ENCODE data around the gene LRRC37A. TPM values are rescaled to one million over a fixed set of nuclear protein-coding genes. Genes with fewer than 3 reads are reported as not detected.
A peak's percentile ranks its signal among the peaks of the same experiment; 100 is the strongest.
"Not testable (repeated sequence)": the region's sequence is repeated elsewhere in the genome, so short reads cannot be mapped to it uniquely, and the experiment has no call there.

LRRC37A gene
- total RNA-seq, 1 experiment from 2014 or later = 0.83 TPM

- peaks cover 11% of the 10 kb centered on the region for H3K27me3 Mint-ChIP-seq (ENCODE audit: low read depth)
- no peaks in the 10 kb centered on the region for H3K9me3 Mint-ChIP-seq
- ChIA-PET POLR2A (no interaction called here), CTCF (no interaction called here)
- TF ChIP-seq JUN (CRISPR knock-in tag; IDR thresholded peaks at IDR 0.05) (no peak), IRF2 (CRISPR knock-in tag; IDR thresholded peaks at IDR 0.05; ENCODE audit: borderline replicate concordance, low read depth) (no peak), E2F4 (CRISPR knock-in tag; IDR thresholded peaks at IDR 0.05; ENCODE audit: borderline replicate concordance, low read depth) (no peak)
- DNase-seq (ENCODE audit: low spot score) (no peak), ATAC-seq (no peak)
- H3K4me1 Mint-ChIP-seq = no peaks in the 10 kb centered on the region
- H3K27ac Mint-ChIP-seq = no peak overlapping the region
- no peak overlapping the region for H3K4me3 Mint-ChIP-seq
- no peaks in the 10 kb centered on the region for H3K36me3 Mint-ChIP-seq
Observed at GRCh38 chr17:46274238-46274637, 20.7 kb upstream of the LRRC37A start.

GRCh38 chr17:46276728-46277479 lies 18.0 kb upstream of the LRRC37A start:
- ATAC-seq; H3K9me3 Mint-ChIP-seq; DNase-seq (ENCODE audit: low spot score); H3K4me1 Mint-ChIP-seq; H3K27ac Mint-ChIP-seq; H3K4me3 Mint-ChIP-seq; H3K36me3 Mint-ChIP-seq; CTCF ChIA-PET; POLR2A ChIA-PET; H3K27me3 Mint-ChIP-seq (ENCODE audit: low read depth): not testable (repeated sequence)

GRCh38 chr17:46281336-46281735 lies 13.6 kb upstream of the LRRC37A start:
- H3K36me3 Mint-ChIP-seq; H3K4me3 Mint-ChIP-seq; H3K9me3 Mint-ChIP-seq; H3K27me3 Mint-ChIP-seq (ENCODE audit: low read depth); H3K4me1 Mint-ChIP-seq; POLR2A ChIA-PET; H3K27ac Mint-ChIP-seq; CTCF ChIA-PET; DNase-seq (ENCODE audit: low spot score); ATAC-seq: not testable (repeated sequence)

- DNase-seq (ENCODE audit: low spot score); POLR2A ChIA-PET; H3K9me3 Mint-ChIP-seq; ATAC-seq; H3K4me1 Mint-ChIP-seq; H3K4me3 Mint-ChIP-seq; H3K27ac Mint-ChIP-seq; H3K27me3 Mint-ChIP-seq (ENCODE audit: low read depth); H3K36me3 Mint-ChIP-seq: not testable (repeated sequence)
- CTCF ChIA-PET = interaction anchor here (0.6 kb wide), 1 partner anchor 138 kb away, joined by 3 read pairs; no protein-coding TSS in a partner anchor
Observed at GRCh38 chr17:46282635-46283034, 12.3 kb upstream of the LRRC37A start.

DNA sequence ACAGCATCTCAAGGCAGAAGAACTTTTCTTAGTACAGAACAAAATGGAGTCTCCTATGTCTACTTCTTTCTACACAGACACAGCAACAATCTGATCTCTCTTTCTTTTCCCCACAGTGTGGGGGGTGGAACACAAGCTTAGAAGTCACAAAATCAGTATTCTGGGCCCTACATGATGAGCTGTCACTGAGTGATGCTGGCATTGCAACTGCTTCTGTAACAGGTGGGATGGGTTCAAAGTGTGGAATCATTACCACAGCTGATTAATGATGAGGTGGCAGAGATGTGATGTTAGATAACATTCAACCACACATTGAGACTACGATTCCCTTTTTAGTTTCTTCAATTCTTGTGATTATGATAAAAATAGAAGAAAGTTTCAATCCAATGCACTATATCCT lies 10.5 kb upstream of the LRRC37A start:
- ATAC-seq; H3K9me3 Mint-ChIP-seq; H3K4me1 Mint-ChIP-seq; CTCF ChIA-PET; H3K27me3 Mint-ChIP-seq (ENCODE audit: low read depth); H3K36me3 Mint-ChIP-seq; POLR2A ChIA-PET; DNase-seq (ENCODE audit: low spot score); H3K4me3 Mint-ChIP-seq; H3K27ac Mint-ChIP-seq: not testable (repeated sequence)

- CTCF ChIA-PET = interaction anchor here (0.6 kb wide), 1 partner anchor 334 kb away, joined by 4 read pairs; no protein-coding TSS in a partner anchor
- ATAC-seq = not testable (repeated sequence)
Observed at GRCh38 chr17:46285500-46285899, 9.4 kb upstream of the LRRC37A start.

DNA sequence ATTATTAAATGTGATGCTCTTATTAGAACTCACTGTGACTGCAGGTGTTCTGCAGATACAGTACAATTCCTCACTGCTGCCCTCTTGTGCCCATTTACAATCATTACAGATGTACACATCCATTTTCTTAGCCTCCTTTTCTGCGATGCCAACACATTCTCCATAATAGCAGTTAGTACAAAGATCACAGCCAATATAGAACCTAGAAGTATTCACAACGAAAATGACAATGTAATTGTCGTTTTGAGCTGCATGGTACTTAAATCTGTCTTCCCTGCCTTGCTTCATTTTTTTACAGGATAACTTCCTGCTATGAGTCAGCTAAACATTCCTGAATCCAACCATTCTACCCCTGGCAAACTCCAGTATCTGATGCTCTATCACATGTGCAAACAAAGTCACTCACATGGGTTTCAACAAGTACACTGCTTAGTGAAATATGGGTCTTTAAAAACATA lies 8.1 kb upstream of the LRRC37A start:
- CTCF ChIA-PET = interaction anchor here (0.6 kb wide), 1 partner anchor 27 kb away, joined by 3 read pairs; no protein-coding TSS in a partner anchor
- peak; percentile 77 for ATAC-seq
- H3K9me3 Mint-ChIP-seq; H3K4me3 Mint-ChIP-seq; H3K27me3 Mint-ChIP-seq (ENCODE audit: low read depth); H3K36me3 Mint-ChIP-seq; H3K27ac Mint-ChIP-seq; POLR2A ChIA-PET; DNase-seq (ENCODE audit: low spot score); H3K4me1 Mint-ChIP-seq: not testable (repeated sequence)
- TF ChIP-seq, protein P1, sequence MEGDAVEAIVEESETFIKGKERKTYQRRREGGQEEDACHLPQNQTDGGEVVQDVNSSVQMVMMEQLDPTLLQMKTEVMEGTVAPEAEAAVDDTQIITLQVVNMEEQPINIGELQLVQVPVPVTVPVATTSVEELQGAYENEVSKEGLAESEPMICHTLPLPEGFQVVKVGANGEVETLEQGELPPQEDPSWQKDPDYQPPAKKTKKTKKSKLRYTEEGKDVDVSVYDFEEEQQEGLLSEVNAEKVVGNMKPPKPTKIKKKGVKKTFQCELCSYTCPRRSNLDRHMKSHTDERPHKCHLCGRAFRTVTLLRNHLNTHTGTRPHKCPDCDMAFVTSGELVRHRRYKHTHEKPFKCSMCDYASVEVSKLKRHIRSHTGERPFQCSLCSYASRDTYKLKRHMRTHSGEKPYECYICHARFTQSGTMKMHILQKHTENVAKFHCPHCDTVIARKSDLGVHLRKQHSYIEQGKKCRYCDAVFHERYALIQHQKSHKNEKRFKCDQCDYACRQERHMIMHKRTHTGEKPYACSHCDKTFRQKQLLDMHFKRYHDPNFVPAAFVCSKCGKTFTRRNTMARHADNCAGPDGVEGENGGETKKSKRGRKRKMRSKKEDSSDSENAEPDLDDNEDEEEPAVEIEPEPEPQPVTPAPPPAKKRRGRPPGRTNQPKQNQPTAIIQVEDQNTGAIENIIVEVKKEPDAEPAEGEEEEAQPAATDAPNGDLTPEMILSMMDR (IDR thresholded peaks at IDR 0.05) = peak; percentile 51; the same call in 1 of the 2 replicates

More at GRCh38 chr17:46285500-46285899, 9.4 kb upstream of the LRRC37A start:
- H3K4me3 Mint-ChIP-seq; H3K27me3 Mint-ChIP-seq (ENCODE audit: low read depth); H3K36me3 Mint-ChIP-seq; H3K4me1 Mint-ChIP-seq; DNase-seq (ENCODE audit: low spot score); H3K9me3 Mint-ChIP-seq; H3K27ac Mint-ChIP-seq; POLR2A ChIA-PET: not testable (repeated sequence)

DNA sequence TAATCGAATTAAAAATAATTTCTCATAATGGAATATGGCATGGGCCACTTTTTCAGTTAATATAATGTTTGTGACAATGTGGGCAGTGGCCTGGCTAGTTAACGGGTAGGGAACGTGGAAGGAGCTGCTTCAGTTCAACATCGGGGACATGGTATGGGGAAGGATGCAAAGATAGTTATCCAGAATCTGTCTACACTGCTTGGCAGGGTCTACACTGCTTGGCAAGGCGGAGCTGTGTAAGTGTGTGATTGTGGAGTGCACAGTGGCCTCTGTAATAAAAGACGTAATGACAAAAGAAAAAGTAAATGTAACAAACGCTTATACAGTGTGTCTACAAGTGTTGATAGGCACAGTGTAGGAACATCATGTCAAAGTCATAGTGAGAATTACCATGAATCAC lies 7.3 kb upstream of the LRRC37A start:
- DNase-seq (ENCODE audit: low spot score); ATAC-seq; H3K27ac Mint-ChIP-seq; H3K4me3 Mint-ChIP-seq; H3K4me1 Mint-ChIP-seq; H3K27me3 Mint-ChIP-seq (ENCODE audit: low read depth); CTCF ChIA-PET; H3K9me3 Mint-ChIP-seq; H3K36me3 Mint-ChIP-seq; POLR2A ChIA-PET: not testable (repeated sequence)

DNA sequence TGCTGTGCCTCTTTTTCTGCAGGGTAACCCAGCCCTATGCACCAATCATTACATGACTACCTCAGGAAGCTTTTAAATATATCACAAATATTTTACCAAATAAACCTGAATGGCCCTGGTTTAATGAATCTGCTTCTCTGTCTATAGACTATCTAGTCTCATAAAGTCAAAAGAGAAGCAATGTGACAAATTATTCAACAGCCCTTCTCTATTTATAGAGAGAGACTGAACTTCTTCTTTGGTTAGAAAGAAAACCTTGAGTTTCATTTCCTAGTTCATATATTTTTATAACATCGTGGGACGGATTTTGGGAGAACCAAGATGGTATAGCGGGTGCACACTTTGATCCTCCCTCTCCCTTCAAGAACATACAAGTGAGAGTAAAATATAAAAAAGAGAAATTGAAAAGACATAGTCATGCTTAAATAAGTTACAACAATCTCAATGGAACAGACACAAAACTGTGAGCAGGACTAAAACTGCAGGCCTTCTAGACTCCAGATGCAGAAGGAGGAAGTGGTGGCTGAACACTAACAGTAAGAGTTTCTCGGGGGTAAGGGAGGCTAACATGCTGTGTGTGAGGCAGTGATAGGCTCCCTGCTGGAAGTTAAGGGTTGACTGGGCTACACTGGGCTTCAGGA lies 3.9 kb upstream of the LRRC37A start:
- H3K9me3 Mint-ChIP-seq; H3K27ac Mint-ChIP-seq; H3K36me3 Mint-ChIP-seq; H3K27me3 Mint-ChIP-seq (ENCODE audit: low read depth); H3K4me3 Mint-ChIP-seq; H3K4me1 Mint-ChIP-seq; POLR2A ChIA-PET; DNase-seq (ENCODE audit: low spot score); CTCF ChIA-PET; ATAC-seq: not testable (repeated sequence)

GRCh38 chr17:46291618-46292017 lies 3.3 kb upstream of the LRRC37A start:
- ATAC-seq; H3K27me3 Mint-ChIP-seq (ENCODE audit: low read depth); H3K36me3 Mint-ChIP-seq; DNase-seq (ENCODE audit: low spot score); CTCF ChIA-PET; POLR2A ChIA-PET; H3K4me3 Mint-ChIP-seq; H3K9me3 Mint-ChIP-seq; H3K4me1 Mint-ChIP-seq; H3K27ac Mint-ChIP-seq: not testable (repeated sequence)

Data from WTC11 (cell line).